B cell (primary cell): ENCODE data around the gene KCNJ18. TPM values are rescaled to one million over a fixed set of nuclear protein-coding genes. Genes with fewer than 3 reads are reported as not detected.
"Not testable (repeated sequence)": the region's sequence is repeated elsewhere in the genome, so short reads cannot be mapped to it uniquely, and the experiment has no call there.

ENCODE experiments used
- ATAC-seq: fragments of 200-7000 bp; cut with Tn5 transposase; one replicate; pipeline ENCODE4 v1.10.0; 2021; ENCODE audit warnings: low read depth, mild to moderate bottlenecking, moderate number of reproducible peaks, moderate library complexity
- CTCF ChIA-PET: fragments of 350-600 bp; sonication (Branson Sonifier 250); formaldehyde crosslinking; loops from one replicate; lab custom pipeline; 2021; ENCODE audit warnings: antibody characterized with exemption, inconsistent platforms; lab: Charles Lee
- POLR2A ChIA-PET: fragments of 350-600 bp; sonication (Branson Sonifier 250); formaldehyde crosslinking; loops from one replicate; lab custom pipeline; 2021; ENCODE audit warnings: antibody characterized with exemption; lab: Charles Lee
- DNase-seq: peaks from one replicate; pipeline ENCODE4 v3.0.0; 2013
- H2AFZ ChIP-seq: 2 replicates; pipeline ENCODE4 v1.6.1; 2012; ENCODE audit warnings: mild to moderate bottlenecking, low read depth, low read length; ENCODE audit not compliant: insufficient read depth, poor library complexity, severe bottlenecking
- H3K27ac ChIP-seq, 2 donors: 1 replicate in 1 of 2; 2 replicates in 1 of 2; pipeline ENCODE4 v1.5.1; 2012 to 2013; ENCODE audit warnings: low read length in 2 of 2, mild to moderate bottlenecking in 2 of 2, moderate library complexity in 1 of 2
- H3K27me3 ChIP-seq, 4 experiments: fragments of 200-600 bp in 1 of 4; sonication (generic) in 1 of 4; replicated peaks in 1 of 4; 1 replicate in 2 of 4; 2 replicates in 2 of 4; pipeline versions ENCODE4 v1.6.1 to v1.7.0; 2013 to 2016; ENCODE audit warnings: low read length in 3 of 4, mild to moderate bottlenecking in 2 of 4, mixed read lengths in 1 of 4, moderate library complexity in 1 of 4; ENCODE audit not compliant: insufficient read depth in 4 of 4, control insufficient read depth in 3 of 4; ENCODE audit errors: control extremely low read depth in 1 of 4
- H3K36me3 ChIP-seq, 2 experiments: replicated peaks in 1 of 2; 1 replicate in 1 of 2; 2 replicates in 1 of 2; pipeline versions ENCODE4 v1.6.1 to v1.7.1; 2013; ENCODE audit warnings: low read length in 1 of 2; ENCODE audit not compliant: insufficient read depth in 2 of 2, control insufficient read depth in 1 of 2; ENCODE audit errors: control extremely low read depth in 1 of 2, extremely low read depth in 1 of 2
- H3K4me1 ChIP-seq, 2 donors: fragments of 200-600 bp in 1 of 2; sonication (generic) in 1 of 2; 1 replicate in 1 of 2; 2 replicates in 1 of 2; pipeline versions ENCODE4 v1.5.1 to v1.6.1; 2013 to 2017; ENCODE audit warnings: low read length in 2 of 2; ENCODE audit not compliant: control insufficient read depth in 2 of 2, insufficient read depth in 2 of 2
- H3K4me2 ChIP-seq: replicated peaks from 2 replicates; pipeline ENCODE3; 2012; ENCODE audit warnings: mild to moderate bottlenecking, low read depth, low read length; ENCODE audit not compliant: poor library complexity, severe bottlenecking
- H3K4me3 ChIP-seq, 5 experiments: fragments of 200-600 bp in 1 of 5; sonication (generic) in 1 of 5; 1 replicate in 3 of 5; 2 replicates in 2 of 5; pipeline versions ENCODE4 v1.5.1 to v1.7.0; 2011 to 2016; ENCODE audit warnings: low read length in 4 of 5, mild to moderate bottlenecking in 4 of 5, low read depth in 2 of 5, control low read depth in 1 of 5, moderate library complexity in 1 of 5; ENCODE audit not compliant: insufficient read depth in 1 of 5; ENCODE audit errors: control extremely low read depth in 1 of 5, extremely low read depth in 1 of 5
- H3K79me2 ChIP-seq: fragments of 200-600 bp; sonication (generic); one replicate; pipeline ENCODE4 v1.6.0; 2016; ENCODE audit warnings: low read length; ENCODE audit not compliant: control insufficient read depth, insufficient read depth
- H3K9ac ChIP-seq: fragments of 200-600 bp; sonication (generic); 2 replicates; pipeline ENCODE4 v1.6.1; 2017; ENCODE audit warnings: mild to moderate bottlenecking, low read length, moderate library complexity
- H3K9me3 ChIP-seq, 3 donors: one replicate each; pipeline versions ENCODE4 v1.6.1 to v1.7.1; 2013; ENCODE audit warnings: low read length in 2 of 3; ENCODE audit not compliant: control insufficient read depth in 2 of 3, insufficient read depth in 1 of 3; ENCODE audit errors: control extremely low read depth in 1 of 3
- H4K20me1 ChIP-seq: 2 replicates; pipeline ENCODE4 v1.6.0; 2012; ENCODE audit warnings: mild to moderate bottlenecking, low read length; ENCODE audit not compliant: insufficient read depth, control insufficient read depth, poor library complexity, severe bottlenecking
- H3K27ac Mint-ChIP-seq: one replicate; pipeline ENCODE4 v1.8.0; 2021; ENCODE audit warnings: mixed read lengths
- H3K27me3 Mint-ChIP-seq: one replicate; pipeline ENCODE4 v1.8.0; 2021; ENCODE audit warnings: mixed read lengths
- H3K4me1 Mint-ChIP-seq: one replicate; pipeline ENCODE4 v1.8.0; 2021; ENCODE audit warnings: mixed read lengths
- H3K4me3 Mint-ChIP-seq: one replicate; pipeline ENCODE4 v1.8.0; 2021; ENCODE audit warnings: mixed read lengths
- H3K9me3 Mint-ChIP-seq: one replicate; pipeline ENCODE4 v1.8.0; 2022; ENCODE audit warnings: mixed read lengths; ENCODE audit not compliant: insufficient read depth
- EZH2 ChIP-seq: IDR thresholded peaks from 2 replicates; pipeline ENCODE4 v1.6.1; 2012; ENCODE audit warnings: borderline replicate concordance, low read depth, mild to moderate bottlenecking, moderate library complexity, low read length; ENCODE audit not compliant: insufficient read depth, poor library complexity, severe bottlenecking
- WGBS: methylation state at CpG from one replicate; pipeline ENCODE4 v1.1.5; 2013; ENCODE audit warnings: missing lambda C conversion rate; ENCODE audit not compliant: insufficient coverage; 5-methylcytosine and 5-hydroxymethylcytosine counted together
- intact Hi-C: fragments of 100-400 bp; cut with micrococcal nuclease; formaldehyde crosslinking; loops from one replicate; pipeline ENCODE4 v1.10.0; 2022
- polyA plus RNA-seq: library from polyadenylated mRNA; depleted of rRNA; stranded (reverse); fragments of >200 nt; gene quantifications from 2 replicates; pipeline ENCODE4 v1.2.3, GENCODE V29; 2012
- total RNA-seq, 2 donors: library from RNA; stranded (reverse); fragments of 120-200 nt in 1 of 2; gene quantifications; 1 replicate in 1 of 2; 2 replicates in 1 of 2; pipeline versions ENCODE4 v1.2.3 to v1.2.4, GENCODE V29; 2013 to 2022
- TF ChIP-seq, protein P1 (sequence below): fragments of 200-600 bp; IDR thresholded peaks from one replicate; pipeline ENCODE4 v1.8.0; 2022; ENCODE audit warnings: antibody characterized with exemption, mild to moderate bottlenecking

The KCNJ18 gene
- total and polyA plus RNA-seq, 2 donors (not counting 1 experiment from before 2014, with no cell fraction given) = not detected

DNA sequence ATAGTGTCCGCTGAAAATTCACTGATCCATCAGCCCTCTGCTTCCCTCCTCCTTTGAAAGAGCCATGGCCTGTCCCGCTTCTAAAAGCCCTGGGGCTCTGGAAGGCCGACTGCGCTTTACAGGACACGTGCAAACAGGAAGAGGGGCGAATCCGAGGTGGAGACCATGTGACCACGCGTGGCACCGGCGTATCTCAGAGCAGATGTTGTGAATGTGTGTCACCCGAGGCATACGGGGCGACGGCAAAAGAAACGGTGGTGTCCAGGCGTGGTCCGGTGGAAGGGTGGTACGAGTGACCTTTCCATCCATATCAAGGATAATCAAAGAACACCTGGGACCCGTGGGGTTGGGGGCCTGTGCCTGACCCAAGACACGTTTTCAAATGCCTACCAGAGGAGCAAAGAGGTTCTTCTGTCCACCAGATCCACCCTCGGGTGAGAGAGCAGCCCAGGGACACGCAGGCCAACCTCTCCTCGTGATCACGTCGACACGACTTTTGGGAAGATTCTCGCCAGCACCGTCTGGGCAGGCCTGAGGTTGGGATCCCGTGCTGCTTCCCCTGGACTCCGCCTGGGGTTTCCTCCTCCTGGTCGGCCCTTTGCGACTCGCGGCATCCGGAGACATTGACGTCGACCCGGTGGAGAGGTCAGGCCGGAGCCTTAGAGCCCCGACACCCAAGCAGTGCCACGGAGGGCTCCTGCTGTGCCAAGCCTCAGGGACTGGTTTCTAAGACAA lies 7.1 kb upstream of the KCNJ18 start:
- ATAC-seq, H3K27me3 Mint-ChIP-seq, H3K9me3 Mint-ChIP-seq, H3K4me3 Mint-ChIP-seq, CTCF ChIA-PET, H3K36me3 ChIP-seq, H3K9ac ChIP-seq, H3K4me1 Mint-ChIP-seq, DNase-seq, H3K4me1 ChIP-seq, H3K4me2 ChIP-seq, intact Hi-C loops, H3K27me3 ChIP-seq, H3K27ac Mint-ChIP-seq, H4K20me1 ChIP-seq, H2AFZ ChIP-seq, POLR2A ChIA-PET, H3K79me2 ChIP-seq, H3K27ac ChIP-seq, H3K4me3 ChIP-seq: not testable (repeated sequence)
- 92% methylated on average over 40 of the region's 42 CpGs for WGBS
- peaks cover 0 to 38% (median 0%) of the 10 kb centered on the region in 3 donors for H3K9me3 ChIP-seq

DNA sequence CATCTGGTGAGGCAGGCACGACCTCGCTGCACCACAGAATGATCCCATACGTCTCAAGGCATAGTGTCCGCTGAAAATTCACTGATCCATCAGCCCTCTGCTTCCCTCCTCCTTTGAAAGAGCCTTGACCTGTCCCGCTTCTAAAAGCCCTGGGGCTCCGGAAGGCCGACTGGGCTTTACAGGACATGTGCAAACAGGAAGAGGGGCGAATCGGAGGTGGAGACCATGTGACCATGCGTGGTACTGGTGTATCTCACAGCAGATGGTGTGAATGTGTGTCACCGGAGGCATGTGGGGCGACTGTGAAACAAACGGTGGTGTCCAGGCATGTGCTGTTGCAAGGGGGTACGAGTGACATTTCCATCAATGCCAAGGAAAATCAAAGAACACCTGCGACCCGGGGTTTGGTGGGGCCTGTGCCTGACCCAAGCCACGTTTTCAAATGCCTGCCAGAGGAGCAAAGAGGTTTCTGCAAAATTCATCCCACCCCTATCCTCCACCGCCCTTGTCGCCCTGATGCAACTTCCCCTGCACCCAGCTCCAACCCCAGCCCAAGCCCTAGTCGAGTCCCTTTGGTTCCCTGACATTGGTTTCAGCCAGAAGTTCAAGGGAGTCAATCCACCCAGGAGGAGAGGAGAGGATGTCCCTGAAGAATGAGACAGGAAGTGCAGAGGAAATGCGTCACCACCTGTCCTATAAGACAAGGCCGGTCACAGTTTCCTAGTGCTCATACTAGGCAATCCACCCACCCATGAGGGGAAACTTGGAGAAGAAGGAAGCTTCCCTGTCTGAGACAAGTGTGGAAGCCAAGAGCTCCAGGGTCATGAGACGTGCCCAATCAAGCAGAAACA lies 5.9 kb upstream of the KCNJ18 start:
- no peaks in the 10 kb centered on the region for H3K27me3 ChIP-seq
- Mint-ChIP-seq H3K27me3 (no peaks in the 10 kb centered on the region), H3K4me1 (no peaks in the 10 kb centered on the region), H3K9me3 (no peaks in the 10 kb centered on the region), H3K27ac (no peak overlapping the region), H3K4me3 (no peak overlapping the region)
- DNase-seq (no peak), ATAC-seq (no peak)
- intact Hi-C loops = no loop called here
- no peaks in the 10 kb centered on the region for H3K4me1 ChIP-seq
- H3K4me2 ChIP-seq = no peak overlapping the region
- 81% methylated on average over 22 of the region's 23 CpGs for WGBS
- no peak overlapping the region for H3K27ac ChIP-seq
- no peaks in the 10 kb centered on the region for H4K20me1 ChIP-seq
- CTCF ChIA-PET = no interaction called here
- H2AFZ ChIP-seq = no peak overlapping the region
- no peaks in the 10 kb centered on the region for H3K36me3 ChIP-seq
- no peak overlapping the region for H3K9ac ChIP-seq
- H3K79me2 ChIP-seq = no peaks in the 10 kb centered on the region
- TF ChIP-seq, protein P1, sequence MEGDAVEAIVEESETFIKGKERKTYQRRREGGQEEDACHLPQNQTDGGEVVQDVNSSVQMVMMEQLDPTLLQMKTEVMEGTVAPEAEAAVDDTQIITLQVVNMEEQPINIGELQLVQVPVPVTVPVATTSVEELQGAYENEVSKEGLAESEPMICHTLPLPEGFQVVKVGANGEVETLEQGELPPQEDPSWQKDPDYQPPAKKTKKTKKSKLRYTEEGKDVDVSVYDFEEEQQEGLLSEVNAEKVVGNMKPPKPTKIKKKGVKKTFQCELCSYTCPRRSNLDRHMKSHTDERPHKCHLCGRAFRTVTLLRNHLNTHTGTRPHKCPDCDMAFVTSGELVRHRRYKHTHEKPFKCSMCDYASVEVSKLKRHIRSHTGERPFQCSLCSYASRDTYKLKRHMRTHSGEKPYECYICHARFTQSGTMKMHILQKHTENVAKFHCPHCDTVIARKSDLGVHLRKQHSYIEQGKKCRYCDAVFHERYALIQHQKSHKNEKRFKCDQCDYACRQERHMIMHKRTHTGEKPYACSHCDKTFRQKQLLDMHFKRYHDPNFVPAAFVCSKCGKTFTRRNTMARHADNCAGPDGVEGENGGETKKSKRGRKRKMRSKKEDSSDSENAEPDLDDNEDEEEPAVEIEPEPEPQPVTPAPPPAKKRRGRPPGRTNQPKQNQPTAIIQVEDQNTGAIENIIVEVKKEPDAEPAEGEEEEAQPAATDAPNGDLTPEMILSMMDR = no peak
- TF ChIP-seq EZH2 = no peak
- H3K4me3 ChIP-seq = no peak overlapping the region
- H3K9me3 ChIP-seq = peaks cover 0 to 38% (median 0%) of the 10 kb centered on the region in 3 donors
- POLR2A ChIA-PET = no interaction called here
